NCI-H1092 treated with DMSO at 0.1 percent for 48 hours (cell line): ENCODE measurements around the gene ELANE.
"Not testable (repeated sequence)": the region's sequence is repeated elsewhere in the genome, so short reads cannot be mapped to it uniquely, and the experiment has no call there.

Experiments
- DNase-seq: peaks from one replicate; lab custom pipeline; 2025; lab: John Stamatoyannopoulos, UW

The ELANE gene

DNA sequence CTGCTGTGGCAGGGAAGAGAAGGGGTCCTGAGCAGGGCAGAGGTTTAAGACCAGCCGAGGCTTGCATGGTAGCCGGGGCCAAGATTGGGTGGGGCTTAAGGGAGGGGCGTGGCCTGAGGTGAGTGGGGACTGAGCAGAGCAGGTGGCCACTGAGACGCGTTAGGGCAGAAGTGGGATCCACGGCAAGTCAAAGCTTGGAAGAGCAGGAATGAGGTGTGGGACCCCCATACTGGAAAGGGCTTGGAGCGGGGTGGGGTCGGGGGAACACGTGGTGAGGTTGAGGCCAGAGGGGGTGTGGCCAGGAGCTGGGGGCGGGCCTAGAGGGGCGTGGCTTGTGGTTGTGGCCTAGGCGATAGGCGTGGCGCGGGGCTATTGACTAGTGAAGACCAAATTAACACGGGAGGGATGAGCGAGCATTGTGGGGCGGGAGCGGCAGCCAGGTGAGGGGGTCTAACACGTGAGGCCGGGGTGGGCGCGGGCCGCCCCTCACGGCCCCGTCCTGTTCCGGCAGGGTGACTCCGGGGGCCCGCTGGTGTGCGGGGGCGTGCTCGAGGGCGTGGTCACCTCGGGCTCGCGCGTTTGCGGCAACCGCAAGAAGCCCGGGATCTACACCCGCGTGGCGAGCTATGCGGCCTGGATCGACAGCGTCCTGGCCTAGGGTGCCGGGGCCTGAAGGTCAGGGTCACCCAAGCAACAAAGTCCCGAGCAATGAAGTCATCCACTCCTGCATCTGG lies 10.6 kb downstream of the ELANE start:
- DNase-seq = no peak

DNA sequence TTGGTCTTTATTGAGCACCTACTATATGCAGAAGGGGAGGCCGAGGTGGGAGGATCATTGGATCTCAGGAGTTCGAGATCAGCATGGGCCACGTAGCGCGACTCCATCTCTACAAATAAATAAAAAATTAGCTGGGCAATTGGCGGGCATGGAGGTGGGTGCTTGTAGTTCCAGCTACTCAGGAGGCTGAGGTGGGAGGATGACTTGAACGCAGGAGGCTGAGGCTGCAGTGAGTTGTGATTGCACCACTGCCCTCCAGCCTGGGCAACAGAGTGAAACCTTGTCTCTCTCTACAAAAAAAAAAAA lies 11.2 kb downstream of the ELANE start:
- no peak for DNase-seq

DNA sequence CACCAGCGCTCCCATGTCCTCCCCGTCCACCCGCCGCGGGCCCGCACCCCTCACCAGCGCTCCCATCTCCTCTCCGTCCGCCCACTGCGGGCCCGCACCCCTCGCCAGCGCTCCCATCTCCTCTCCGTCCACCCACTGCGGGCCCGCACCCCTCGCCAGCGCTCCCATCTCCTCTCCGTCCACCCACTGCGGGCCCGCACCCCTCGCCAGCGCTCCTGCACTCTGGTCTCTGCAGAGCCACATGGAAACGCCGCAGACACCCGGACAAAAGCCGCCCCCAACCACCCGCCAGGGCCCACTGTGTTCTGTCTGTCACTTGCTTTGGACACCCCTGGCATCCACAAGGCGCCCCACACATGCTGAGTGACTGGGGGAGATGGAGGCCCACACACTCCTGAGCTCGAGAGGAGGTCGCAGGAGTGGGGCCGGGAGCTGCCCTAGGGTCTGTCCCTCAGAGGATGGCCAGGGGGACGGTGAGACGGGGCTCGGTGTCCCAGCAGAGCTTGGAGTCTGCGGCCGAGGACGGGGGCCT lies 14.7 kb downstream of the ELANE start:
- no peak for DNase-seq

DNA sequence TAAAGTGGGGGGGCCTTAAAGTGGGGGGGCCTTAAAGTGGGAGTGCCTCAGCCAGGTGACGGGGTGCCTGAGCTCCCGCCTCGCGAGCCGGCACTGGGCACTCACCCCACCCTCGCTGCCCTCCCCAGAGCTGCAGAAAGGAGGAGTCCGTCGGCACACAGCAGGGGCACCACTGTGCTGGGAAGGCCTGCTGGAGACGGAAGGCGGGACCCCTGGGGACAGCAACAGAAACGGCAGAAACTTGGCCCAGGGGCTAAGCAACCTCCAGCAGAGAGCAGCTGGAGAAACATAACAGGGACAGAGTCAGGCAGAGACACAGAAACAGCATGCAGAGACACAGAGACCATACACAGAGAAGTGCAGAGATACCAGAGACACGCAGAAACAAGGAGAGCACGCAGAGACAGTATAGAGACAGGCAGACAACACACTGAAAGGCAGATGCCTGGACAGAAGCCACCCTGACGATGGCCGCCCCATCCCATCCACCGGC lies 15.2 kb downstream of the ELANE start:
- DNase-seq = no peak

DNA sequence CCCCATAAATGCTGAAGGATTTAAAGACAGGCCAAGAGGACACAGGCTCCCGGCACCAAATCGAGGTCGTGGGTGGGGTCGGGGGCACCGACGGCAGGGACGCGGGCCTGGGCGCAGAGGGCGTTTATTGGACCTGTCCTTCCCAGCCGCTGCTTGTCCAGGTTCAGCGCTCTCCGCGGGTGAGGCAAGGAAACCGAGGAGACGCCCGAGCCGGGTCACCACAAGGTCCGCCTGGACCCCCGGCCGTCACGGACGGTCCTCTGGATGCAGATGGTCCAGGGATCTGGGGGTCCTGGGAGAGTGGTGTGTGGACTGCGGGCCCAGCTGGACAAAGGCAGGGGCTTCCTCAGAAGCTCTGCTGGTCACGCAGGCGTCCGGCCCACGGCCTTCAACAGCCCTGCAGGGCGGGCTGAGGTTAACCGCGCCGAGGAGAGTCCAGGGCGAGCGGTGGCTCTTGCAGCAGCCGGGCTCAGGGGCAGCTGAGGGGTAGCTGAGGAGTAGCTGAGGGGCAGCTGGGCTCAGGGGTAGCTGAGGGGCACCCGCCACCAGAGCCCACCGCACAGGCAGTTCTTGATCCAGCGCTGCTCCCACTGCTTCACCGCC lies 15.9 kb downstream of the ELANE start:
- no peak for DNase-seq

DNA sequence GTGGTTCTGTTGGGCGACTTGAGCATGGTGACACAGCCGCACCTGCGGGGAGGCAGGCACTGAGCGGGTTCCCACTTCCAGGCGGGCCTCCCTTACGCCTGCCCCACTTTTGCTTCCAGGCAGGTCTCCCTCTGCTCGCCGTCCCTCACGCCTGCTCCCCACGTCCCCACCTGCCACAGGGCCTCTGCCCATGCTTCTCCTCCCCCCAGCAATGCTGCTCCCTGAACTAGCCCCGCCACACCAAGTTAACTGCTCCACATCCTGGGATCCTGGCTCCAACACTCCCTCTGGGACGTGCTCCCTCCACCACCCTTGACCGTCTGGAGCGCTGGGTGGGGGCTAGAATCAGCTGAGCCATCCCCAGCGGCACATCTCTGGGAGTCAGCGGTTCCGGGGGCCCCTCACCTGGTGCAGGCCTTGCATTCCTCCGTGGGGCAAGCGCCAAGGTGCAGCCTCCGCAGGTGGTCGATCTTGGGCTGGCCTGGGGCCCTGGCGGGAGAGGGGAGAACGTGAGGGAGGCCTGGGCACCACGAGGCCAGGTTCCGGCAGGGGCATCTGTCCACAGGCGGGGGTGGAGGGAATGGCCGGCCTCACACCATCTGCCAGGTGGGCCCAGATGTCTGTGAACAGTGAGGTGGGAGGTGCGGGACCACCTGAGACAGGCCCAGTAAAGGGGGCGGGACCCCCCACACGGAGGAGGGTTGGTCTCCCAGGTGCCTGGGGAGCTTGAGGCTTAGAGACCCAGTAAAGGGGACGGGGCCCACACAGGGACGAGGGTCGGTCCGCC lies 16.5 kb downstream of the ELANE start:
- no peak for DNase-seq

DNA sequence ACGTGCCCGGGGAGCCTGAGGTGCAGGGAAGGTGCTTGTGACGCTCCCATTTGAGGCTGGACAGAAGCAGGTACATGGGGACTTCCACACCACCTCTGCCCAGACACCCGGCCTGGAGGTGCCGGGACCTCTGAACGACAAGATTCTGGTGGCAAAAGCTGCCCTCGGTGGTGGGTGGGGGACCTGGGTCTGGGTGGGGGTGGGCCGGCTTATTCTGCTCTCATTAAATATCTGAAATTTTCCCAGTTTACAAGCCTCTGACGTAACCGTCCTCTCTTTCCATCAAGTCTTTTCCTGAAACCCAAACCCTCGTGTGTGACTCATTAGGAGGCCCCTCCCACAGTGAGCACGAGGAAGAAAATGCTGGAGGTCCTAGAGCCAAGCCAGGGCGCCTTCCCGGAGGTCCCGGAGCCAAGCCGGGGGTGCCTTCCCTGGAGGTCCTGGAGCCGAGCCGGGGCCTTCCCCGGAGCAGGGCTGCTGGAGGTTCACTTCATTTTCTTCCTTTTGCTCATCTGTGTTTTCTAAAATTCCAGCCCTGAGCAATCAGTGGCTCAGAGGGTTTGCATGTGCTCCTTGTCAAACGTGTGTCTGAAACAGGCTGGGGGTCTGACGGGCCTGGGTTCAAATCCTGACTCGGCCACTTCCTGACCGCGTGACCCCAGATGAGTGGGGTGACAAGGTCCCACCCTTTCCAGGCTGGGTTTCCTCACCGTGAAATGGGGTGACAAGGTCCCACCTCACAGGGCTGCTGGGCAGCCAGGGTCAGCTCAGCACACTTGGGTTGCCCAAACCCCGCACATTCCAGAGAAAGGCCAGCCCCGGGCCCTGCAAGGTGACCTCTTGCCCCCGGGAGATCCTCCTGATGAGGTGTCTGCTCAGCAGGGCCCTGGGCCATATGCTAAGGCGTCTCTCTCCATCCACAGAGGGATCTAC lies 17.4 kb downstream of the ELANE start:
- DNase-seq = no peak

DNA sequence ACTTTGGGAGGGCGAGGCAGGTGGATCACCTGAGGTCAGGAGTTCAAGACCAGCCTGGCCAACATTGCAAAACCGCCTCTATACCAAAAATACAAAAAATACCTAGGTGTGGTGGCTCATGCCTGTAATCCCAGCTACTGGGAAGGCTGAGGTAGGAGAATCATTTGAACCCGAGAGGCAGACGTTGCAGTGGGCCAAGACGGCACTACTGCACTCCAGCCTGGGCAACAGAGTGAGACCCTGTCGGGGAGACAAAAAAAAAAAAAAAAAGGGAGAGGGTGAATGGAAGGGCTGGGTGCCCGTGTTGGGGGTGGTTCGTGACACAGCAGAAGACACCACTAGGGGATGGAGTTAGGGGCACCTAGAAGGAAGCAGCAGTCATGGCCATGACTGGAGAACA lies 18.2 kb downstream of the ELANE start:
- DNase-seq = no peak

DNA sequence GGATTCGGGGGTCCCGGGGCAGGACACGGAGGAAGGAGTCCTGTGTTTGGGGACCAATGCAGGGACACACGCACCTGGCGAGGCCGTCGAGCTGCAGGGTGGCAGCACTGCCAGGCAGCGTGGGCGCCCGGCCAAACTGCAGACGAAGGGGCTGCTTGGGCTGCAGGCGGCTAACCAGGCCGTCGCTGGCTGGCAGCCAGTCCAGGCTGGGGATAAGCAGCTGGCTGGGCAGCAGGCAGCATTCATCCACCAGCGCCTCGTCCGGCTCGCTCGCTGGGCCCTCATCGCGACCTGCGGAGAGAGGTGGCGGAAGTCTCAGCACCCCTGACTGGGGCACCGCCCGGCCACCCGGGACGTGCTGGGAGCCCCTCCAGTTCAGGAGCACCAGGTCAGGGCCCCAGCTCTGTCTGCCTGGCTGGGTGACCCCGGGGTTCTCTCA lies 18.9 kb downstream of the ELANE start:
- DNase-seq = peak; percentile 88

DNA sequence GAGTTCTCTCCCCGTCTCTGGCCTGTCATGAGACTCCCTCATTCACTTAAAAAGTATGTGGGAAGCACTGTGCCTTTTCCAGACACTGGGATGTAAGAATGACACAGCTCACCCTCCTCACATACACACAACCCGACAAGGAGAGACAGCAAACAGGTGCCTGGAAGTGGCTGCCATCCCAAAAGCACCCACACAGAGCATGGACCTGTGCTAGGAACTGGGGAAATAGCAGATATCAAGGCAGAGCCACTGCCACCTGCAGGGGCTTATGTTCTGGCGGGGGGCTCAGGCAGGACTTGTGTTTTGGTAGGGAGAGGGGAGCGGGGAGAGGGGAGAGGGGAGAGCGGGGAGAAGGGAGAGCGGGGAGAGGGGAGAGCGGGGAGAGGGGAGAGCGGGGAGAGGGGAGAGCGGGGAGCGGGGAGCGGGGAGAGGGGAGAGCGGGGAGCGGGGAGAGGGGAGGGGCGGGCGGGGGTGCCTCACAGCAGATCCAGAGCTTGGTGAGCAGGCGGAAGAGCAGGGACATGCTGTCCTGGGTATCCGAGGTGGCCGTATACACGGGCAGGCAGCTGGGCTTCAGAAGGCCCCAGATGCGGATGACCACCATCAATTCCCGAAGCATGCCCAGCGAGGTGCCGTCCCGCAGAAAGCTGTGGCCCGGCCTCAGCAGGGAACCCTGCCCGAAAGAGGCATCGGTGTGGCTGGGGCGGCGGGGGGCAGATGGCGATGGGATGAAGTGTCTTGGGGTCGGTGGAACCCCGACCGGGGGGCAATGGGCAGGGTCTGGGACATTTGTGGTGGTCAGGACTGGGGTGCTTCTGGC lies 19.6 kb downstream of the ELANE start:
- no peak for DNase-seq

DNA sequence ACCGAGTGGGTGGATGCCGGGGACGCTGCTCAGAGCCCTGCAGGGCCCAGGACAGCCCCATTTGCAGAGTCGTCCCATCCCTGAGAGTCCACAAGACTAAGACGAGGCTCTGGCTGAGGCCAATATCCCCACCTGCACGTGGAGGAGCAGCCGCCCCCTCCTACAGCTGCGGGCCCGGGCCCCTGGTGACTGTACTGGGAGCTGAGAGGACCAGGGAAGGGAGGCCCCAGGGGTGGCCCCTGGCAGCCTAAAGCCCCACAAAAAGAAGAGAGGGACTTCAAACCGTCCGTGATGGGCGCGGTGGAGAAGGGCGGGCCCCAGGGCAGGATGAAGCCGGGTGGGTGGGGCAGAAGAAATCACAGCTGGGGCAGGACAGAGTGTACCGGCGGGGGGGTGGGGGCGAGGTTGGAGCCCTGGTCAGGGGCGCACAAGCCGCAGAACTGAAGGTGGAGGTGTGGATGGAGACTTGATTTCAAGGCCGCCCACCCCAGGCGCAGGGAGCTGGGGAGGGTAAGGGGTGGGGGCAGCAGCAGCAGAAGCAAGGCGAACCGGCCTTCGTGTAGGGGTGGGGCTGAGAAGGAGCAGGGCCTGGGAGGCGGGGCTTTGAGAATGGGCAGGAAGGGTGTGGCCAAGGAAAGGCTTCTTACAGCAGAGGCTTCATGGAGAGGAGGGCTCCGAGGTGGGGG lies 20.3 kb downstream of the ELANE start:
- DNase-seq = no peak

DNA sequence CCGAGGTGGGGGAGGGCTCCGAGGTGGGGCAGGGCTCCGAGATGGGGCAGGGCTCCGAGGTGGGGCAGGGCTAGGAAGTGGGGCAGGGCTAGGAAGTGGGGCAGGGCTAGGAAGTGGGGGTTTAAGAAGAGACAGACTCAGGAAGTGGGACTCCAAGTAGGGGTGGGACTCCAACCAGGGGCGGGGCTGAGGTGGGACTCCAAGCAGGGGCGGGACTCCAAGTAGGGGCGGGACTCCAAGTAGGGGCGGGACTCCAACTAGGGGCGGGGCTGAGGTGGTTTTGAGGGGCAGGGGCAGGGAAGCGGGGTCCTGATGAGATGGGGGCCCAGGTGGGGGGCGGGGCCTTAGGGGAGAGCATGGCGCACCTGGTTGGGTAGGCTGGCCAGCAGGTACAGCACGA lies 21.0 kb downstream of the ELANE start:
- DNase-seq = no peak

DNA sequence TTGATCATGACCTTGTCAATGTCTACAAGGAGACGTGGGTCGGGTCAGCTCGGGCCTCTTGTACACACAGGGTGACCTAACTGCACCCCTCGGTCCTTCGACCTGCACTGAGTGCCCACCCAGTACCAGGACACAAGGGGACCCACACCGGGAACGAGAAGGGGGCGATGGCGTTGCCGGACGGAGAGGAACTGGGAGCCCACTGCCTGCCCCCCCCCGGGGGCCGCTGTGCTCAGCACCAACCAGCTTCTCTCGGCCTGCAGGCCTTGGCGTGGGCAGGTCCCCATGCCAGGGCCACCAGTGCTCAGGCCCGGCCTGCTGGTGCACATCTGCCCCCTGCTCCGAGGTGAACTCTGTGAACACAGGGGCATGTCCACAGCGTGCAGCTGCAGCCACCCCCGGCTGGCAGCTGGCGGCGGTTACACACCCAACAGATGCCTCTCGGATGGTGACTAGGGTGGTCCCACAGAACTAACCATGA lies 21.5 kb downstream of the ELANE start:
- DNase-seq = no peak

DNA sequence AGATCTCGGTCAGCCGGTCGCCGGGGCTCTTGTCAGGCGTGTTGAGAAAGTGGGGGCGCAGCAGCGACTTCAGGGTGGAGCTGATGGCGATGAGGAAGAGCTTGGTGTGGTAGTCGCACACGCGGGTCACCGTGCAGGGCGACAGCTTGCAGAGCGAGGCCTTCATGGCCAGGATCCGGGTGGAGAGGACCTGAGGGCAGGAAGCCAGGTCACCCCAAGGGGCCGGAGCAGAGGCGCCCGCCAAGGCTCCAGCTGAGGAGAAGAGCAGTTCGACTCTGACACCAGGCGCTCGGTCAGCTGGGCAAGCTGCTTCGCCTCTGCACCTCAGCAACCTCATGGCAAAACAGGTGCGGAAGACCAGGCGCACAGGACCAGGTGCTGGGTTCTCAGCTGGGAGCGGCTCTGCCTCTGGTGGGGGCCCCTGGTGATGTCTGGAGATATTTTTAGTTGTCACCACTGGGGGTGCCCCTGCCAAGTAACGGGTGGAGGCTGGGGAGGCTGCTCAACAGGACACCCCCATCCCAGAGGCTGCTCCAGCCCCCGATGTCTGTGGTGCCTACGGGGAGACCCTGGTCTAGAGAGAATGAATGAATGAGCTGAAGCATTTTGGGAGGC lies 23.3 kb downstream of the ELANE start:
- no peak for DNase-seq

DNA sequence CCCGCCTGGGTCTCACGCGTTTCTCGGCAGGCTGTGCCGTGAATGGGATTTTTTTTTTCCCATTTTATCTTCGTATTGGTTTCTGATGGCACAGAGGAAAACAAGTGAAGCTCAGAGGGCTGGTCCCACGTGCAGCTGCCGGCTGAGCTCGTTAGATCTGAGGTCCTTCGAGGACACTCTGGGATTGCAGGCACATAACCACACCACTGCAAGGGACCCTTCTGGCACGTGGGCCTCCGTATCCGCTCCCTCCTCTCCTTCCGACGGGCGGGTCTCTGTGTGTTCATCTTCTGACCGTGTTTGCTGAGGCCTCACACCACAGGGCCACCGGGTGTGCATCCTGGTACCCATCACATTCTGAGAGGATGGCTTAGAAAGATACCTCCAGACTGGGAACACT lies 24.0 kb downstream of the ELANE start:
- no peak for DNase-seq

DNA sequence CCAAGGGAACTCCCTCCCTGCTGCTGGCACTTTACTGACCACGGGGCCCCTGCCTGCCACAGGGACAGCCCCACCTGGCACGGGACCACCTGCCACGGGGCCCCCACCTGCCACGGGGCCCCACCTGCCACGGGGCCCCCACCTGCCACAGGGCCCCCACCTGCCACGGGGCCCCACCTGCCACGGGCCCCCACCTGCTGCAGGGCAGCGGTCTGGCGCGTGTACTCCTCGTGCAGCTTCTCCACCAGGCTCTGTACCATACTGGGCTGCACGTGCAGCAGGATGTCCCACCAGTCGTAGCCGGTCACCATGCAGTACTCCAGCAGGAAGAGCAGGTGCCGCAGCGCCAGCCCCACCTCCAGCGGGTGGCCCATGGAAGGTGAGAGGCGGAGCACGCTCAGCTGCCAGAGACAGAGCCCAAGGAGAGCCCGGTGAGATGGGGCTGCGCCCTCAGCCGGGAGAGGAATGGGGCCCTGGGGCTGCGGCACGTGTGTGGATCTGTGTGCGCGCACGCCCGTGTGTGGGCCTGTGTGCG lies 24.7 kb downstream of the ELANE start:
- DNase-seq = no peak

DNA sequence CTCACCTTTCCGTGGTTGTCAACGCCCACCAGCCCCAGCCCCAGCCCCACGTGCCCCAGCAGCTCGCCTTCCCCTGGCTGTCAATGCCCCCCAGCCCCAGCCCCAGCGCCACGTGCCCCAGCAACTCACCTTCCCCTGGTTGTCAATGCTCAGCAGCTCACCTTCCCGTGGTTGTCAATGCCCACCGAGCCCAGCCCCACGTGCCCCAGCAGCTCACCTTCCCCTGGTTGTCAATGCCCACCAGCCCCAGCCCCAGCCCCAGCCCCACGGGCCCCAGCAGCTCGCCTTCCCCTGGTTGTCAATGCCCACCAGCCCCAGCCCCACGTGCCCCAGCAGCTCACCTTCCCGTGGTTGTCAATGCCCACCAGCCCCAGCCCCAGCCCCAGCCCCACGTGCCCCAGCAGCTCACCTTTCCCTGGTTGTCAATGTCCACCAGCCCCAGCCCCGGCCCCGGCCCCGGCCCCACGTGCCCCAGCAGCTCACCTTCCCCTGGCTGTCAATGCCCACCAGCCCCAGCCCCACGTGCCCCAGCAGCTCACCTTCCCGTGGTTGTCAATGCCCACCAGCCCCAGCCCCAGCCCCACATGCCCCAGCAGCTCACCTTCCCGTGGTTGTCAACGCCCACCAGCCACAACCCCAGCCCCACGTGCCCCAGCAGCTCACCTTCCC lies 26.0 kb downstream of the ELANE start:
- DNase-seq = not testable (repeated sequence)

DNA sequence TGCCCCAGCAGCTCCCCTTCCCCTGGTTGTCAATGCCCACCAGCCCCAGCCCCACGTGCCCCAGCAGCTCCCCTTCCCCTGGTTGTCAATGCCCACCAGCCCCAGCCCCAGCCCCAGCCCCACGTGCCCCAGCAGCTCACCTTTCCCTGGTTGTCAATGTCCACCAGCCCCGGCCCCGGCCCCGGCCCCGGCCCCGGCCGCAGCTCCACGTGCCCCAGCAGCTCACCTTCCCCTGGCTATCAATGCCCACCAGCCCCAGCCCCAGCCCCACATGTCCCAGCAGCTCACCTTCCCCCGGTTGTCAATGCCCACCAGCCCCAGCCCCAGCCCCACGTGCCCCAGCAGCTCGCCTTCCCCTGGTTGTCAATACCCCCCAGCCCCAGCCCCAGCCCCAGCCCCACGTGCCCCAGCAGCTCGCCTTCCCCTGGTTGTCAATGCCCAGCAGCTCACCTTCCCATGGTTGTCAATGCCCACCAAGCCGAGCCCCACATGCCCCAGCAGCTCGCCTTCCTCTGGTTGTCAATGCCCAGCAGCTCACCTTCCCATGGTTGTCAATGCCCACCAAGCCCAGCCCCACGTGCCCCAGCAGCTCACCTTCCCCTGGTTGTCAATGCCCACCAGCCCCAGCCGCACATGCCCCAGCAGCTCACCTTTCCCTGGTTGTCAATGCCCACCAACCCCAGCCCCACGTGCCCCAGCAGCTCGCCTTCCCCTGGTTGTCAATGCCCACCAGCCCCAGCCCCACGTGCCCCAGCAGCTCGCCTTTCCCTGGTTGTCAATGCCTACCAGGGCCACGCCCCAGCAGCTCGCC lies 26.9 kb downstream of the ELANE start:
- not testable (repeated sequence) for DNase-seq
